Measurements from ENCODE around the gene ANXA2R. TPM values are rescaled to one million over a fixed set of nuclear protein-coding genes. Genes with fewer than 3 reads are reported as not detected.

ANXA2R gene
- total and polyA plus RNA-seq, 12 donors, result 0.42 to 3.4 (median 1.0) TPM

GRCh38 chr5:42993516-42994245, 46.4 kb downstream of the ANXA2R start:
- peaks cover 0 to 3% (median 0%) of the 10 kb centered on the region in 11 donors for H3K9me3 ChIP-seq
- H3K27ac ChIP-seq, result peak overlapping the region; percentile 66 to 100 (median 96)
- TF ChIP-seq, protein P1, sequence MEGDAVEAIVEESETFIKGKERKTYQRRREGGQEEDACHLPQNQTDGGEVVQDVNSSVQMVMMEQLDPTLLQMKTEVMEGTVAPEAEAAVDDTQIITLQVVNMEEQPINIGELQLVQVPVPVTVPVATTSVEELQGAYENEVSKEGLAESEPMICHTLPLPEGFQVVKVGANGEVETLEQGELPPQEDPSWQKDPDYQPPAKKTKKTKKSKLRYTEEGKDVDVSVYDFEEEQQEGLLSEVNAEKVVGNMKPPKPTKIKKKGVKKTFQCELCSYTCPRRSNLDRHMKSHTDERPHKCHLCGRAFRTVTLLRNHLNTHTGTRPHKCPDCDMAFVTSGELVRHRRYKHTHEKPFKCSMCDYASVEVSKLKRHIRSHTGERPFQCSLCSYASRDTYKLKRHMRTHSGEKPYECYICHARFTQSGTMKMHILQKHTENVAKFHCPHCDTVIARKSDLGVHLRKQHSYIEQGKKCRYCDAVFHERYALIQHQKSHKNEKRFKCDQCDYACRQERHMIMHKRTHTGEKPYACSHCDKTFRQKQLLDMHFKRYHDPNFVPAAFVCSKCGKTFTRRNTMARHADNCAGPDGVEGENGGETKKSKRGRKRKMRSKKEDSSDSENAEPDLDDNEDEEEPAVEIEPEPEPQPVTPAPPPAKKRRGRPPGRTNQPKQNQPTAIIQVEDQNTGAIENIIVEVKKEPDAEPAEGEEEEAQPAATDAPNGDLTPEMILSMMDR (IDR thresholded peaks at IDR 0.05), result peak in 2 of 9 donors; percentile 6
- peaks cover 0 to 100% (median 83%) of the 10 kb centered on the region in 7 donors for H3K27me3 ChIP-seq
- DNase-seq (peak in 1 of 2 donors; percentile 47), ATAC-seq (peak in 5 of 8 donors; percentile 12 to 44 (median 22))
- H3K4me3 ChIP-seq, result peak overlapping the region; percentile 53 to 76 (median 64)
- whole genome bisulfite sequencing, 2 donors, result 8% methylated on average over 34 of the region's 34 CpGs
- intact Hi-C loops (cut with DNase I), result loop anchor here (1.0 to 10.0 kb wide), 13 partner anchors 14 to 81 kb away; partner anchors contain the start of gene ANXA2R (in 8 of the 10)
- peaks cover 0 to 7% (median 0%) of the 10 kb centered on the region in 9 donors for H3K36me3 ChIP-seq
- peaks cover 0 to 71% (median 16%) of the 10 kb centered on the region in 9 donors for H3K4me1 ChIP-seq

DNA sequence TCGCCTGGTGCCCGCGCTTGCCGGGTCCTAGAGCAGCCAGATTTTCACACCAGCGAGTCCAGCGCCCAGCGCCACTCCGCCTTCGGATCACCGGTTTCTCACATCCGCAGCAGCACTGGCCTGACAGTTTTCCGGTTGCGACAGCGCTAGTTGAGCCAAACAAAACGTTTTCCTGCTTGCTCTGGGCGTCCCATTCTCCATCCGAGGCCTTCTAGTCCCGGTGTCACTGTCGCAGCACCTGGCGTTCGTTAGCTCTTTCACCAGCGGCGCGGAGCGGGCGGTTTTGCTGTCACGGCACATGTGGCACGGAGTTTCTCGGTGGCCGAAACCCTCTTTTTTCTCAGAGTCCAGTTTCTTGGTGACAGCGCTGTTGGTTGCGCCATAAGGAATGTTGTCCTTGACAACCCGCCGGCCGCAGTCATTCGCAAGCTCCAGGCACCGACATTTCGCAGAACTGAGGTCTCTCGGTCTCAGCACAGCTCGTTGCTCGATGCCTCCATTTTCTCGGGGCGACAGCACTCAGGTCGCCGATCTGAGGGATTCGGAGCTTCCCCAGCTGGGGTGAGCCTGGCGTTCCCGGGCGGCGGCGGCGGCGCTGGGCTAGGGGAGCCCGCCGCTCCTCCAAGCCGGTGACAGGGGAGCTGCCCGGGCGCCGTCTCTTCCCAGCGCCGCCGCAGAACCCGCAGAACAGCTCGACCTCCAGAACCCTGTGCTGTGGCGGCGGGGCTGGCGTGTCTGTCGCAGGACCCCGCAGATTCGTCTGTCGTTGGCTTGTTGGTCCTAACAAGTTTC, 47.8 kb downstream of the ANXA2R start:
- Histone ChIP-seq H3K4me3 (peak overlapping the region; percentile 53 to 76 (median 64)), H3K36me3 (peaks cover 0 to 7% (median 0%) of the 10 kb centered on the region in 9 donors), H3K4me1 (peaks cover 0 to 79% (median 16%) of the 10 kb centered on the region in 9 donors), H3K27me3 (peaks cover 0 to 97% (median 70%) of the 10 kb centered on the region in 7 donors), H3K9me3 (peaks cover 0 to 4% (median 0%) of the 10 kb centered on the region in 11 donors), H3K27ac (peak overlapping the region; percentile 89 to 100 (median 96))
- TF ChIP-seq, protein P1 (IDR thresholded peaks at IDR 0.05), result no peak
- ATAC-seq (peak; percentile 75 to 87 (median 80)), DNase-seq (peak; percentile 82 to 91)
- intact Hi-C loops (cut with DNase I), result loop anchor here (1.0 to 10.0 kb wide), 8 partner anchors 40 to 80 kb away; partner anchors contain the start of gene ANXA2R (in 3 of the 10)
- 2% methylated on average over 71 of the region's 71 CpGs for WGBS, 2 donors

GRCh38 chr5:42991404-42992087, 48.6 kb downstream of the ANXA2R start:
- Histone ChIP-seq H3K4me3 (peak overlapping the region; percentile 53 to 76 (median 64)), H3K36me3 (peaks cover 0 to 7% (median 0%) of the 10 kb centered on the region in 9 donors), H3K9me3 (peaks cover 0 to 4% (median 0%) of the 10 kb centered on the region in 11 donors), H3K4me1 (peaks cover 0 to 79% (median 16%) of the 10 kb centered on the region in 9 donors), H3K27ac (peak overlapping the region; percentile 89 to 100 (median 96)), H3K27me3 (peaks cover 0 to 95% (median 68%) of the 10 kb centered on the region in 7 donors)
- ATAC-seq, result peak in 3 of 8 donors; percentile 5 to 10 (median 10)
- WGBS, 2 donors, result 28 to 29% methylated on average over 36 of the region's 36 CpGs
- DNase-seq, result peak in 1 of 2 donors; percentile 23
- TF ChIP-seq, protein P1 (IDR thresholded peaks at IDR 0.05), result no peak
- intact Hi-C loops (cut with DNase I), result loop anchor here (1.0 to 10.0 kb wide), 8 partner anchors 39 to 79 kb away; partner anchors contain the start of gene ANXA2R (in 3 of the 10)

All from heart right ventricle (tissue), 16 donors.